Measurements from ENCODE around the gene PREX1. TPM values are rescaled to one million over a fixed set of nuclear protein-coding genes. Genes with fewer than 3 reads are reported as not detected.
A peak's percentile ranks its signal among the peaks of the same experiment; 100 is the strongest.

Gene PREX1
- total RNA-seq, 3 donors from 2014 or later, result 9.9 to 14.1 (median 13.5) TPM

DNA sequence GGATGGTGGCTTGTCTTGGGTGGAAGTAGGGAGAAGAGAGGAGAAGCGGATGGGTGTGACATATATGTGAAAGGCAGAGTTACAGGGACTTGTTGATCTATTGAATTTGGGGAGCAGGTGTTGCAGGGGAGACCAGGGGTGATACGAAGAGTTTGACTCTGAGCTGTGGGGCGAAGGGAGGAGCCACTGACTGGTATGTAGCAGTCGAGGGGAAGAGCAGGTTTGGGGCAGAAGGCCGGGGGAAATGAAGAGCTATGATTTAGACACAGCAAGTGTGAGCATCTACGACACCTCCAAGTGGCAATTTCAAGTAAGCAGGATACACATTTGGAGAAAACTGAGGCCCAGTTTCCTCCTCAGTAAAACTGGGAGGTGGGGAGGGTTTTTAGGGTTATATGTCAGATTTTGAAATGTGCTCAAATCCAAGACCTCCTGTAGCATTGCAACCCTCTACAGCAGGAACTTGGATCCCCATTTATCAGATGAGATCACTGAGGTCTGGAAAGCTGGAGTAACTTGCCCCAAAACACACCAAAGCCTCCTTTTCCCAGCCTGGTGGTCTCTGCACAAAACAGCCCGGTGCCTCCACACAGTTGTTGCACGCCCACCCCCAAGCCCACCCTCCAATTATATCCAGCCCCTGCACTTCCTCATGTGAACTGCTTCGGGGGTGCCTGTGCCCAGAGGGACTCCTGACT lies 137.8 kb downstream of the PREX1 start:
- Histone ChIP-seq H3K36me3 (ENCODE audit: low read depth) (no peaks in the 10 kb centered on the region), H3K4me1 (ENCODE audit: low read depth) (peaks cover 23% of the 10 kb centered on the region), H3K9me3 (no peaks in the 10 kb centered on the region), H3K4me3 (no peak overlapping the region)
- intact Hi-C loops (cut with DNase I, micrococcal nuclease), result no loop called here
- no peak for DNase-seq
- TF ChIP-seq, protein P1, sequence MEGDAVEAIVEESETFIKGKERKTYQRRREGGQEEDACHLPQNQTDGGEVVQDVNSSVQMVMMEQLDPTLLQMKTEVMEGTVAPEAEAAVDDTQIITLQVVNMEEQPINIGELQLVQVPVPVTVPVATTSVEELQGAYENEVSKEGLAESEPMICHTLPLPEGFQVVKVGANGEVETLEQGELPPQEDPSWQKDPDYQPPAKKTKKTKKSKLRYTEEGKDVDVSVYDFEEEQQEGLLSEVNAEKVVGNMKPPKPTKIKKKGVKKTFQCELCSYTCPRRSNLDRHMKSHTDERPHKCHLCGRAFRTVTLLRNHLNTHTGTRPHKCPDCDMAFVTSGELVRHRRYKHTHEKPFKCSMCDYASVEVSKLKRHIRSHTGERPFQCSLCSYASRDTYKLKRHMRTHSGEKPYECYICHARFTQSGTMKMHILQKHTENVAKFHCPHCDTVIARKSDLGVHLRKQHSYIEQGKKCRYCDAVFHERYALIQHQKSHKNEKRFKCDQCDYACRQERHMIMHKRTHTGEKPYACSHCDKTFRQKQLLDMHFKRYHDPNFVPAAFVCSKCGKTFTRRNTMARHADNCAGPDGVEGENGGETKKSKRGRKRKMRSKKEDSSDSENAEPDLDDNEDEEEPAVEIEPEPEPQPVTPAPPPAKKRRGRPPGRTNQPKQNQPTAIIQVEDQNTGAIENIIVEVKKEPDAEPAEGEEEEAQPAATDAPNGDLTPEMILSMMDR (IDR thresholded peaks at IDR 0.05), result no peak
- no peak for ATAC-seq

- H3K4me1 ChIP-seq (ENCODE audit: low read depth), result peaks cover 29% of the 10 kb centered on the region
- DNase-seq, result no peak
Observed at GRCh38 chr20:48689388-48689787, 138.4 kb downstream of the PREX1 start.

DNA sequence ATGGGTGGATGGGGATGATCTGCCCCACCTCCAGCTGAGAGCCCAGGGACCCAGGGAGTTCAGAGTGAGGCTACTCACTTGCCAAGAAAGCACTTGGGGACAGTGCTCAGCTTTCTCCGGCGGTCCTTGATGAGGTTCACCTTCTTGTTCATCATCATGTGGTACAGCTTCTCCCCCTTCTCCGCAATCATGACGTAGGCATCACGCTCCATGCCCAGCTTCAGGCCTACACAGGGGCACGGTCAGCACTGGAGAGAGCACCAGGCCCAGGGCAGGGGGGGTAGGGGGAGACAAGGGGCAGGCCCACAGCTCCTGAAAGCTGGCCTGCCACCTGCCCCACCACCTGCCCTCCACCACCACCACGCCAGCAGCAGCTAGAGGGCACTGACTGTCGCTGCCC lies 139.2 kb downstream of the PREX1 start:
- ATAC-seq (no peak), DNase-seq (no peak)
- TF ChIP-seq, protein P1 (IDR thresholded peaks at IDR 0.05), result no peak
- Histone ChIP-seq H3K4me1 (ENCODE audit: low read depth) (peaks cover 37% of the 10 kb centered on the region), H3K36me3 (ENCODE audit: low read depth) (no peaks in the 10 kb centered on the region), H3K9me3 (no peaks in the 10 kb centered on the region), H3K4me3 (no peak overlapping the region)
- intact Hi-C loops (cut with DNase I, micrococcal nuclease), result no loop called here

More at GRCh38 chr20:48689388-48689787, 138.4 kb downstream of the PREX1 start:
- no peak overlapping the region for H3K4me3 ChIP-seq
- no peaks in the 10 kb centered on the region for H3K9me3 ChIP-seq
- no peaks in the 10 kb centered on the region for H3K36me3 ChIP-seq (ENCODE audit: low read depth)
- TF ChIP-seq, protein P1 (IDR thresholded peaks at IDR 0.05), result no peak
- intact Hi-C loops (cut with DNase I, micrococcal nuclease), result no loop called here
- ATAC-seq, result no peak

DNA sequence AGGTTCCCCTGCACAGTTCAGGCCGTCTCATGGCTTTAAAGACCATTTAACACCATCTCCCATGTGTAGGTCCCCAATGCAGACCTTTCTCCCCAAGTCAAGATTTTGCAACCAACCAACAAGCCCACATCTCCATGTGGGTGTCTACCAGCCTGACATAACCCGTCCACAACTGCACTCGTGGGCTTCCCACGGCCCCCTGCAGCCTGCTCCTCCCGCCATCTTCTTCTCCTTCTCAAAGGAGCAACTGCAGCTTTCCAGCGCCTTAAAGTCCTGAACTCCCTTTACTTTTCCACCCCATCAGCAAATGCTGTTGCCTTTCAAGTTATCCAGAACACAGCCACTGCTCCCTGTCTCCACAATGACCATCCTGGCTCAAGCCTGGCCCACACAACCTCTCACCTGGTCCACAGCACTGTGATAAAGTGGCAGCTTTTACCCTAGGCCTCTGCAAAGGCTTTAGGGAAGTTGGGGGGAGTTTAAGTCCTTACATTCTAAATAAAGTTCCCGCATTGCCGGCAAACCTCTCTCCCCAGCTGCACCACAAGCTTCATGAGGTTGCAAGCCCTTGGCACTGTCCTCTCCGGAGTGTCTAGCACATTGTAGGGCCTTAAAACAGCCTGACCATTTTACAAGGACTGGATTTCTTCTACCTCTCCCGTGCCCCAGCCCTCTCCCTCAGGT lies 140.5 kb downstream of the PREX1 start:
- intact Hi-C loops (cut with DNase I, micrococcal nuclease), result no loop called here

GRCh38 chr20:48686238-48687116 lies 141.3 kb downstream of the PREX1 start:
- Histone ChIP-seq H3K36me3 (ENCODE audit: low read depth) (no peaks in the 10 kb centered on the region), H3K4me1 (ENCODE audit: low read depth) (peaks cover 52% of the 10 kb centered on the region), H3K9me3 (no peaks in the 10 kb centered on the region), H3K4me3 (no peak overlapping the region)
- ATAC-seq, result peak; percentile 12
- DNase-seq, result peak in 2 of 3 donors; percentile 51 to 62
- intact Hi-C loops (cut with DNase I, micrococcal nuclease), result no loop called here
- TF ChIP-seq, protein P1 (IDR thresholded peaks at IDR 0.05), result no peak

More for the DNA sequence above, 140.5 kb downstream of the PREX1 start:
- Histone ChIP-seq H3K9me3 (no peaks in the 10 kb centered on the region), H3K4me1 (ENCODE audit: low read depth) (peaks cover 48% of the 10 kb centered on the region), H3K4me3 (no peak overlapping the region), H3K36me3 (ENCODE audit: low read depth) (no peaks in the 10 kb centered on the region)
- no peak for DNase-seq
- no peak for ATAC-seq
- TF ChIP-seq, protein P1 (IDR thresholded peaks at IDR 0.05), result no peak

All from mucosa of descending colon (tissue), 3 donors.